Stimulated activated naive CD8-positive, alpha-beta T cell treated with anti-CD3 and anti-CD28 coated beads, Interleukin-15, Interleukin-2, amounts not matched to agents 100 ng/mL and 50 ng/mL, for 24 hours (primary cell): Measurements from ENCODE around the gene ALCAM.
"Not testable (repeated sequence)": the region's sequence is repeated elsewhere in the genome, so short reads cannot be mapped to it uniquely, and the experiment has no call there.

ENCODE experiments used
- H3K27ac Mint-ChIP-seq: one replicate; pipeline ENCODE4 v1.8.0; 2021; ENCODE audit warnings: mild to moderate bottlenecking, mixed read lengths
- H3K27me3 Mint-ChIP-seq: one replicate; pipeline ENCODE4 v1.8.0; 2021; ENCODE audit warnings: mixed read lengths
- H3K36me3 Mint-ChIP-seq: one replicate; pipeline ENCODE4 v1.8.0; 2021; ENCODE audit warnings: low read depth, mixed read lengths
- H3K4me1 Mint-ChIP-seq: one replicate; pipeline ENCODE4 v1.8.0; 2021; ENCODE audit warnings: low read depth, mixed read lengths
- H3K4me3 Mint-ChIP-seq: one replicate; pipeline ENCODE4 v1.8.0; 2021; ENCODE audit warnings: mild to moderate bottlenecking, mixed read lengths
- H3K9me3 Mint-ChIP-seq: one replicate; pipeline ENCODE4 v1.8.0; 2021; ENCODE audit warnings: mixed read lengths

The ALCAM gene

DNA sequence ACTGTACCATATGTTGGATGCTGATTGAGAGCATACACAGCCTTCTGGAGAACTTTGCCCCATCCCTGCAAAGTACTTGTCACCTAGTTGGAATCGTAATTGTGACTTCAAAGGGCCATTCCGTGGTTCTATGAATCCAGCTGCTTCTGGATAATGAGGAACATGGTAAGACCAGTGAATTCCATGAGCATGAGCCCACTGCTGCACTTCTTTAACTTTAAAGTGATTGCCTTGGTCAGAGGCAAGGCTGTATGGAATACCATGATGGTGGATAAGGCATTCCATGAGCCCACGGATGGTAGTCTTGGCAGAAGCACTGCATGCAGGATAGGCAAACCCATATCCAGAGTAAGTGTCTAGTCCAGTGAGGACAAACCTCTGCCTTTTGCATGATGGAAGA is 235.6 kb downstream of the ALCAM start:
- H3K4me1 Mint-ChIP-seq, H3K9me3 Mint-ChIP-seq, H3K36me3 Mint-ChIP-seq, H3K27me3 Mint-ChIP-seq, H3K27ac Mint-ChIP-seq, H3K4me3 Mint-ChIP-seq: not testable (repeated sequence)

DNA sequence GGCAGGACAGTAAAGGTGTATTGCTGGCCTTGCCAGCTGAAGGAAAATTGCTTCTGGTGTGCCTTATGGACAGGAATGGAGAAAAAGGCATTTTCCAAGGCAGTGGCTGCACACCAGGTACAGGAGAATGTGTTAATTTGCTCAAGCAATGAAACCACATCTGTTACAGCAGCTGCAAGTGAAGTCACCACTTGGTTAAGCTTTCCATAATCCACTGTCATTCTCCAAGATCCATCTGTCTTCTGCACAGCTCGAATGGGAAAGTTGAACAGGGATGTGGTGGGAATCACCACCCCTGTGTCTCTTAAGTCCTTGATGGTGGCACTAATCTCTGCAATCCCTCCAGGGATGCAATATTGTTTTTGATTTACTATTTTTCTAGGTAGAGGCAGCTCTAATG is 236.8 kb downstream of the ALCAM start:
- H3K4me1 Mint-ChIP-seq, H3K4me3 Mint-ChIP-seq, H3K27me3 Mint-ChIP-seq, H3K27ac Mint-ChIP-seq, H3K9me3 Mint-ChIP-seq, H3K36me3 Mint-ChIP-seq: not testable (repeated sequence)

DNA sequence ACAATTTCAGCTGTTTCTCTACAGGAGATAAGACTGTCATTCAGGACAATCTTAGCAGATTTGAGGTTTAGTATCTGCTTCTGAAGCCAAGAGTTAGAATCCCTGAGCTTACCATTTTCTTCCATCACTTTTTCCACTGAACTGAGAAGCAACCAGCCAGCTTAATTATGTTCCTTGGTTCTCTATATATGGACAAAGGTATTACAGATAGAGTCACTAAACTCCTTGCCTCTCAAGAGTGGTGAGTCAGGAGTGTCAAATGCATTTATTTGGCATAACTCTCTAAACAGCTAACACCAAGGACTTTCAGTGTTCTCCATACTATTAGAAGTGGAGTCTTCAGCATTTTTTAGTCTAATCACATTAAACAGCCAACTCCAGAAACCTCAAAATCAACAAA is 239.3 kb downstream of the ALCAM start:
- H3K4me3 Mint-ChIP-seq: no peak overlapping the region
- H3K27me3 Mint-ChIP-seq: no peaks in the 10 kb centered on the region
- no peaks in the 10 kb centered on the region for H3K36me3 Mint-ChIP-seq
- no peak overlapping the region for H3K27ac Mint-ChIP-seq
- H3K4me1 Mint-ChIP-seq: no peaks in the 10 kb centered on the region
- no peaks in the 10 kb centered on the region for H3K9me3 Mint-ChIP-seq

DNA sequence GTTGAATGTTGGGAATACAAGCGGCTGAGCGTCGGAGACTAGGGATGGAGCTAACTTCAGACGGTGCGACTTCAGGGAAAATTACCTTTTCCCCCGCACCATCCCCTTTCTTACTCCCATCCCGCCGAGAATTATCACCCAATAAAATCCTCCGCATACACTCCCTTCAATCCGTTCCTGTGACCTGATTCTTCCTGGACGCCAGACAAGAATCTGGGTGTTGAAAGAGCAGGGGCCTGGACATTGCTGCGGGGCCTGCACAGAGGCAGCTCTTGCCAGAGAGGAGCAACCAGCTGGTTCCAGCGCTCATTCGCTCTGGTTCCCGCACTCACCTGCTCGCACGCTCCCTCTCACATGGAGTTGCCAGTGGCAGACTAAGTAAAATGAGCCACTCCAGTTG is 241.9 kb downstream of the ALCAM start:
- H3K36me3 Mint-ChIP-seq: no peaks in the 10 kb centered on the region
- no peak overlapping the region for H3K27ac Mint-ChIP-seq
- H3K4me3 Mint-ChIP-seq: no peak overlapping the region
- H3K27me3 Mint-ChIP-seq: no peaks in the 10 kb centered on the region
- H3K9me3 Mint-ChIP-seq: no peaks in the 10 kb centered on the region
- no peaks in the 10 kb centered on the region for H3K4me1 Mint-ChIP-seq

DNA sequence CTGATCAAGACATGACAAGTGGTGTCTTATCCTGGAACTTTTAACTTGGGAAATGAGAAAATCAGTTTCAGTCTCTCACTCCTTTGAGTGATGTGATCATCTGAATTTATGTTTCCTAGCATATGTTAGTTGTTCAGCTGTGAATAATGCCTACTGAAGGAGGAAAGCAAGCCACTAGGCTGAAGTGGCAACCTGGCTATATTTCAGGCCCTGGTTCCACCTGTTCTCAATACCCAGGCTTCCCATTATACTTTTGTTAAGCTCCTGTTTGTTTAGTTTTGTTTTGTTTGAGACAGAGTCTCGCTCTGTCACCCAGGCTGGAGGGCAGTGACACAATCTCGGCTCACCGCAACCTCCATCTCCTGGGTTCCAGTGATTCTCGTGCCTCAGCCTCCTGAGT is 243.8 kb downstream of the ALCAM start:
- H3K9me3 Mint-ChIP-seq: no peaks in the 10 kb centered on the region

DNA sequence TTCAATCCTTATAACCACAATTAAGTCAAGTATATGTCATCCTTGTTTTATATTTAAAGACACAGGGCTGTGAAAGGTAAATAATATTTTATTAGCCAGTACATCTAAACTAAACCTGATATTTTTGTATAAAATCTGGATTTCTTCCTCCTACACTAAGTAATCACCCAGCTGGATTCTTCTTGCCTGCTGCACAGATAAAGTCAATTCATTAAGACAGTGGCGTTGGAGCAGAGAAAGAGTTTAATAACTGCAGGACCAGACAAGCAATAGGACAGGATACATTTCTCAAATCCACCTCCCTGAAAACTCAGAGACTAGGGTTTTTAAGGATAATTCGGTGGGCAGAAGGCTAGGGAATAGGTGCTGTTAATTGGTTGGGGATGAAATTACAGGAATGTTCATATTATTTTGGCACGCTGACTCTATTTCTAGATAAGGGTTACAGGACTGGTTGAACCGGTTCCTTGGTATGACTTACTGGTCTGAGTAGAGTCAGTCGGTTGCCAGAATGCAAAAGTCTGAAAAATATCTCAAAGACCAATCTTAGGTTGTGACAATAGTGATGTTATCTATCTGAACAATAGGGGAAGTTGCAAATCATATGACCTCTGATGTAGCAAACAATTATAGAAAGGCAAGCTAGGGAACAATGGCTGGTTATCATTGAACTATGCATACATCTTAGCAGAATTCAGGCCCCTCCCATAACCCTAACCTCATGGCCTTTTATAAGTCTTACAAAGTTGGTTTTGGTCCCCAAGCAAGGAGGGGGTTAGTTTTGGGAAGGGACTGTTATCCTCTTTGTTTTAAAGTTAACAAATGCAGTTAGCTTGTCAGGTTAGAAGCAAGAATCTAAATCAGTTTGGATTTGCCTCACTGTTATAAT is 244.8 kb downstream of the ALCAM start:
- no peaks in the 10 kb centered on the region for H3K27me3 Mint-ChIP-seq
- no peaks in the 10 kb centered on the region for H3K36me3 Mint-ChIP-seq
- H3K9me3 Mint-ChIP-seq: no peaks in the 10 kb centered on the region
- no peak overlapping the region for H3K27ac Mint-ChIP-seq
- H3K4me1 Mint-ChIP-seq: no peaks in the 10 kb centered on the region
- no peak overlapping the region for H3K4me3 Mint-ChIP-seq

More for the DNA sequence above, 243.8 kb downstream of the ALCAM start:
- Mint-ChIP-seq H3K4me3 (no peak overlapping the region), H3K27ac (no peak overlapping the region), H3K4me1 (no peaks in the 10 kb centered on the region), H3K36me3 (no peaks in the 10 kb centered on the region), H3K27me3 (no peaks in the 10 kb centered on the region)

DNA sequence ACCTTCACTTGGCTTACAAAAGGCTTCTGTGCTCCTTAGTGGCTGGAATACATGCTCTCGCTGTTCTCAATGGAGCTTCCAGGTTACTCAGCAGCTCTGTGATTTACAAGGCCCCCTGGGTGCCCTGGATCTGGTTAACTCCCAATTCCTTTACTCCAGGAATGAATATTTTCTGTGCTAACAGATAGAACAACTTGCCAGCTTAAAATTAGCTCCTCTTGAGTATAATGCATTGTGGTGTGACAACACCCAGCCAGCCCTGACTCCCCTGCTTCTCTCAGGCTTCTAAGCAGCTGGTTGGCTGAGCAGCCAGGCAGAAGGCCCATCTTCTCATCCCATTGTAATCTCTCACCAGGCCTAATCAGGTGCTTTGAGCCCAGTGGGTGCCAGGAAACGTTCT is 246.4 kb downstream of the ALCAM start:
- no peak overlapping the region for H3K4me3 Mint-ChIP-seq
- H3K27ac Mint-ChIP-seq: no peak overlapping the region
- H3K27me3 Mint-ChIP-seq: no peaks in the 10 kb centered on the region
- no peaks in the 10 kb centered on the region for H3K4me1 Mint-ChIP-seq
- H3K36me3 Mint-ChIP-seq: no peaks in the 10 kb centered on the region
- no peaks in the 10 kb centered on the region for H3K9me3 Mint-ChIP-seq

DNA sequence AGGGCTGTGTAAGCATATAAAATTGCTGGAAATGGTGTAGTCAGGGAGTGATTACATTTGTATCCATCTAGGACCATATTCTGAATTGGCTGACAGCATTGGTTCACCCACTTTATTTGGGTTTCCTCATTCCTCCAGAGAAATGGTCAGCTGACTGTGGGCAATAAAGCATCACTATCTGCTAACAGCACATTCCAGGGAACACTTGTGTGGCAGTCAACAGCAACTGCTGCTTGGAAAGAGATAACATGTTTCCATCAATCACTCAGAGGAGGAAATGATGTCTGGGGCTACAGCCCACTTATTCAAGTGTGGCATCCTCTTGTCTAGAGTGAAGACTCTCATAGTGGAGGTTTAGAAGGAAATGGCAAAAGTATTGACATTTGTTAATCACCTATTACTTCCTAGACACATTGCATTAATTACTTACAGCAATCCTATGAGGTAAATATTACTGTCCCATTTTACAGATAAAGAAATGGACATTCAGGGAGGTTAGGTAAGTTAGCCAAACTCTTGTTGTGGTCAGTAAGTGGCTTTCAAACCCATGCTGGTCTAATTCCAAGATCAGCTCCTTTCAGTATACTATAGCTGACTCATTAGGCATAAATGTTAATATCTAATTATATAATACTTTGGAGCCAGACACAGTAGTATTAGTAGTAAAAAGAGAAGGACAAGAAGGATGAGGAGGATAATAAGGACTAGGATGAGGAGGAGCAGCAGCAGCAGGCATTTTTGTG is 247.8 kb downstream of the ALCAM start:
- H3K9me3 Mint-ChIP-seq: no peaks in the 10 kb centered on the region
- H3K4me1 Mint-ChIP-seq: no peaks in the 10 kb centered on the region
- no peaks in the 10 kb centered on the region for H3K27me3 Mint-ChIP-seq

DNA sequence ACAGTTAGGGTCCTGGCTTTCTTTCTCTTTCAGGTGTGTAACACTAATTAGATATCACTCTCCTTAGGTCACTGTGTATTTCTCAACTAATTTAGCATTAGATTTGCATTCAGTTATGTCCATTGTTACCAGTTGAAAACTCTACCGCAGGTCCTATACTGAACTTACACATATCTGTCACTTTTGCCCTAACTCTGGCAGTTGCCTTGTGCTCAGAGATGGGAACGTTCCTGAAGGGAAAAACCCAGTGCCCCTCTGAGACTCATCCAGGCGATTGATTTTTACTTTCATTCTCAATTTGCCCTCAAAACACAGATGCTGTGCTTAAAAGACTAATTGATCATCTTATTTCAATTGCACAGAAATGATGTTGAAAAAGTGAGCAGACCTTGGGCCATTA is 249.1 kb downstream of the ALCAM start:
- H3K4me1 Mint-ChIP-seq: no peaks in the 10 kb centered on the region
- no peaks in the 10 kb centered on the region for H3K36me3 Mint-ChIP-seq
- H3K9me3 Mint-ChIP-seq: no peaks in the 10 kb centered on the region
- H3K4me3 Mint-ChIP-seq: no peak overlapping the region
- H3K27me3 Mint-ChIP-seq: no peaks in the 10 kb centered on the region
- no peak overlapping the region for H3K27ac Mint-ChIP-seq

More for the DNA sequence above, 247.8 kb downstream of the ALCAM start:
- H3K36me3 Mint-ChIP-seq: no peaks in the 10 kb centered on the region
- no peak overlapping the region for H3K27ac Mint-ChIP-seq
- H3K4me3 Mint-ChIP-seq: no peak overlapping the region

DNA sequence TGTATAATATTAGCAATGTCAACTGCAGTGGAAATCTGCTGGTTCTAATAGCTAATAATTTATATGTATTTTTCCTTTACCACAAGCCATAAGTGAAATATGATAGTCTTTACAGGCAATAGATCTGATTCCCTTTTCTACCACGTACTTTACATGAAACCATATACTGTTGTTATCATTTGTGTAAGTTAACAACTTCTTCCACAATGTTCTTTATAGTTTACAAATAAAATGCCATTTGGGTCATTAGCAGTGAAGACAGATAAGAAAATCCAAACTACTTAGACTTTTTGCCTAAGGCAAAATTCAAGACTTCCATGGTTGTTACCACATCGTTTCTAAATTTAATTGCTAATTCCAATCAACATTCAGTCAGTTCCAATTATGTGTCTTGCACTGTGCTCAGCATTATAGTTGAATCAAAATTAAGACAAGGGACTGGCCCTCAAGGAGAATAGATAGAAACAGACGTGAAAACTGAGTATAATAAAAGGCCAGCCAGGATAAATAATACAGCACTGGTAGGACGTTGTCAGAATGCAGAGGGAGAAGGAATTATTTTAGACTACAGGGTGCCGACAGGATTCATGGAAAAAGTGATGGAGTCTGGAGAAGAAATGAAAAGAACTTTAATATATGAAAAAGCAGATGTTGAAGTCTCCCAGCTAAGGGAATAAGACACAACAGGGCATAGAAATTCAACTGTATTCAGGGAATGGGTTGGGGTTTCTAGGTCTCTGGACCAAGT is 249.8 kb downstream of the ALCAM start:
- Mint-ChIP-seq H3K27me3 (no peaks in the 10 kb centered on the region), H3K4me1 (no peaks in the 10 kb centered on the region), H3K27ac (no peak overlapping the region), H3K36me3 (no peaks in the 10 kb centered on the region), H3K4me3 (no peak overlapping the region), H3K9me3 (no peaks in the 10 kb centered on the region)

DNA sequence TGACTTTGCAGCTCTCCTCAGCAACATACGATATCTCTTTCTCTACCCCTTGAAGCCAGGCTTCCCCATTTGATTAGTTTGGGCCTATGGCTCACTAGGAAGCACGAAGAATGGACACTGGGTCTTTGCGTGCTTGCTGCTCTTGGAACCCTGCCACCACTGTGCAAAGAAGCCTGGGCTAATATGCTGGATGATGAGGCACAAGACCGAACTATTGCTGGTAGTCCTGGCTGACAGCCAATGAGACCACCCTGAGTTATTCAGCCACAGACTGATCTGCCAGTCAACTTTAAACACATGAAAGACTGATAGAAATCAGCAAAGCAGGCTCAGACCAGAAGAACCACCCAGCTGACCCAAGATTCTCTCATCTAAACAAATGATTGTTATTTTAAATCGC is 251.8 kb downstream of the ALCAM start:
- Mint-ChIP-seq H3K4me3 (no peak overlapping the region), H3K27ac (no peak overlapping the region)

DNA sequence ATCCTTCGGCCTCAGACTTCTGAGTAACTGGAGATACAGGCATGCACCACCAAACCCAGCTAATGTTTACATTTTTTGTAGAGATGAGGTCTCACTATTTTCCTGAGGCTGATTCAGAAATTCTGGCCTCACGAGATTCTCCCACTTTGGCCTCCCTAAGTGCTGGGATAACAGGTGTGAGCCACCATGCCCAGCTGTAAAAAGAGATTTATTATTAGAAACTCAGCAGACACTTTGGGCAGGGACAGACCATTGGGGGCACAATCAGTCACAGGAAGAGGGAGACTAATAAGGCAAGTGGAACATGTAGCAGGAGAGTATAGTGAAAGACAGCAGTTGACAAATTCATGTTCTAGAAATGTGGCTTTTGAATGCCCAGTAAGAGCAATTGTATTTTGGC is 252.9 kb downstream of the ALCAM start:
- Mint-ChIP-seq H3K4me3 (no peak overlapping the region), H3K27me3 (no peaks in the 10 kb centered on the region), H3K27ac (no peak overlapping the region), H3K4me1 (no peaks in the 10 kb centered on the region), H3K9me3 (no peaks in the 10 kb centered on the region), H3K36me3 (no peaks in the 10 kb centered on the region)

More for the DNA sequence above, 251.8 kb downstream of the ALCAM start:
- H3K9me3 Mint-ChIP-seq: no peaks in the 10 kb centered on the region
- no peaks in the 10 kb centered on the region for H3K4me1 Mint-ChIP-seq
- no peaks in the 10 kb centered on the region for H3K36me3 Mint-ChIP-seq
- no peaks in the 10 kb centered on the region for H3K27me3 Mint-ChIP-seq

DNA sequence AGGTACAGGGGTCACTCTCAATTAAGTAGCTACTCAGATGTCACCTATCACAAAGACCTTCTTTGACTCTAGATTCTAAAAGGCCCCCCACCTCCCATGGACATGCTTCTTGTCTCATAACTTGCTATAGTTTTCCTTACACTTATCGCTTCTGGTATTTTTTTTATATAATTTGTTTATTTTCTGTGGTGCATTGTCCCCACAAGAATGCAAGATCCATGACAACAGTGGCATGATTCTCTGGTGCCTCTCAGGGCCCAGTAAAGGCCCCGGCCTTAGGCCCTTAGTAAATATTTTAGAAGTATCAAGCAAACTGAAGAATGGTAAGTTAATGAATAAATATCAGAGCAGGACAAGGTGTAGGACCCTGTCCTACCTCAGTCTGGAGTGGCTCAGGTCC is 253.5 kb downstream of the ALCAM start:
- H3K4me3 Mint-ChIP-seq: no peak overlapping the region
- H3K27me3 Mint-ChIP-seq: no peaks in the 10 kb centered on the region
- H3K27ac Mint-ChIP-seq: no peak overlapping the region
- H3K9me3 Mint-ChIP-seq: no peaks in the 10 kb centered on the region
- no peaks in the 10 kb centered on the region for H3K4me1 Mint-ChIP-seq
- H3K36me3 Mint-ChIP-seq: no peaks in the 10 kb centered on the region

DNA sequence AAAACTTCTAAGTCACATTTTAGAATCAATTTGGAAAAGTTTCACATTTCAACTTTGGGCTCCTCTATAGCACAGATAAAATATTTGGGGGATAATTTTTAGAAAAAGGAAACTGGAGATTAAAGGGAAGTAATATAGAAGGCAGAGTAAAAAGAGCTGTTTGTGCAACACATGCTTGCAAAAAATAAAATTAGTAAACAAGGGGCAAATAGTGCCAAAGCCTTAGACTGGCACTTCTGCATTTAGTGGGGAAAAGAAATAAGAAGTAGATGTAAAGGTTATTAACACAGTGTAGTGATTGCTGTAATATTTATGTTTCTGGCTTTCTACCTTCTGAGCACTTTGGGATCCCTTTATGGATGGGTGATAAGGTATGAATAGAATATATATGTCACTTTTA is 255.5 kb downstream of the ALCAM start:
- Mint-ChIP-seq H3K4me1 (no peaks in the 10 kb centered on the region), H3K36me3 (no peaks in the 10 kb centered on the region), H3K27me3 (no peaks in the 10 kb centered on the region), H3K27ac (peak overlapping the region; percentile 53), H3K4me3 (no peak overlapping the region), H3K9me3 (no peaks in the 10 kb centered on the region)
